Adipocyte (in vitro differentiated cells): ENCODE results near the gene KIF26A.
A peak's percentile ranks its signal among the peaks of the same experiment; 100 is the strongest.

Source experiments
- DNase-seq: peaks from one replicate; pipeline ENCODE4 v3.0.0-alpha.2; 2015; ENCODE audit warnings: low read depth
- H3K27me3 ChIP-seq: replicated peaks from 2 replicates; pipeline ENCODE4 v1.7.0; 2013; ENCODE audit warnings: mild to moderate bottlenecking, low read length, moderate library complexity; ENCODE audit not compliant: control insufficient read depth, insufficient read depth
- H3K36me3 ChIP-seq: 2 replicates; pipeline ENCODE4 v1.7.0; 2013; ENCODE audit warnings: low read length, mild to moderate bottlenecking, moderate library complexity; ENCODE audit not compliant: control insufficient read depth, insufficient read depth, severe bottlenecking
- H3K4me1 ChIP-seq: 2 replicates; pipeline ENCODE4 v1.7.0; 2013; ENCODE audit warnings: mild to moderate bottlenecking, low read length, moderate library complexity; ENCODE audit not compliant: control insufficient read depth, insufficient read depth
- H3K4me3 ChIP-seq: 2 replicates; pipeline ENCODE4 v1.7.0; 2013; ENCODE audit warnings: mild to moderate bottlenecking, low read length, moderate library complexity
- H3K9ac ChIP-seq: 2 replicates; pipeline ENCODE4 v1.7.0; 2013; ENCODE audit warnings: mild to moderate bottlenecking, low read length, moderate library complexity
- H3K9me3 ChIP-seq: 2 replicates; pipeline ENCODE4 v1.7.0; 2013; ENCODE audit warnings: mild to moderate bottlenecking, low read length, moderate library complexity; ENCODE audit not compliant: control insufficient read depth

KIF26A gene

GRCh38 chr14:104138098-104138717 is at the start of gene KIF26A:
Gene KIF26A, plus strand, starts transcription at chr14:104138587. Its CDS starts 136 bp downstream, at chr14:104138723.
- Histone ChIP-seq H3K4me3 (no peak within 1 kb of the TSS), H3K9me3 (no peaks in the 10 kb centered on the region), H3K9ac (no peak within 1 kb of the TSS), H3K27me3 (peaks cover 48% of the 10 kb centered on the region), H3K36me3 (no peaks in the 10 kb centered on the region), H3K4me1 (no peaks in the 10 kb centered on the region)
- DNase-seq = peak; percentile 26

- no peaks in the 10 kb centered on the region for H3K9me3 ChIP-seq
- H3K9ac ChIP-seq = no peak overlapping the region
- H3K36me3 ChIP-seq = no peaks in the 10 kb centered on the region
- no peak for DNase-seq
- H3K4me3 ChIP-seq = no peak overlapping the region
- no peaks in the 10 kb centered on the region for H3K4me1 ChIP-seq
- peaks cover 43% of the 10 kb centered on the region for H3K27me3 ChIP-seq
These were observed 48.2 kb upstream of the KIF26A start for GRCh38 chr14:104090071-104090748.

- DNase-seq = no peak
- no peaks in the 10 kb centered on the region for H3K36me3 ChIP-seq
- H3K27me3 ChIP-seq = peaks cover 44% of the 10 kb centered on the region
These were observed 47.1 kb upstream of the KIF26A start for GRCh38 chr14:104091061-104091926.

GRCh38 chr14:104091927-104092771 is 46.2 kb upstream of the KIF26A start:
- Histone ChIP-seq H3K36me3 (no peaks in the 10 kb centered on the region), H3K9ac (no peak overlapping the region), H3K9me3 (no peaks in the 10 kb centered on the region), H3K4me1 (no peaks in the 10 kb centered on the region), H3K4me3 (no peak overlapping the region), H3K27me3 (peaks cover 41% of the 10 kb centered on the region)
- no peak for DNase-seq

More at GRCh38 chr14:104091061-104091926, 47.1 kb upstream of the KIF26A start:
- no peaks in the 10 kb centered on the region for H3K9me3 ChIP-seq
- no peak overlapping the region for H3K9ac ChIP-seq
- no peaks in the 10 kb centered on the region for H3K4me1 ChIP-seq
- H3K4me3 ChIP-seq = no peak overlapping the region

GRCh38 chr14:104092931-104093365 is 45.4 kb upstream of the KIF26A start:
- no peaks in the 10 kb centered on the region for H3K36me3 ChIP-seq
- no peaks in the 10 kb centered on the region for H3K9me3 ChIP-seq
- no peaks in the 10 kb centered on the region for H3K4me1 ChIP-seq
- no peak overlapping the region for H3K9ac ChIP-seq
- no peak overlapping the region for H3K4me3 ChIP-seq
- H3K27me3 ChIP-seq = peaks cover 37% of the 10 kb centered on the region
- DNase-seq = no peak

GRCh38 chr14:104093366-104094055 is 44.9 kb upstream of the KIF26A start:
- Histone ChIP-seq H3K4me3 (no peak overlapping the region), H3K9ac (no peak overlapping the region), H3K9me3 (no peaks in the 10 kb centered on the region), H3K4me1 (no peaks in the 10 kb centered on the region), H3K27me3 (peaks cover 32% of the 10 kb centered on the region), H3K36me3 (no peaks in the 10 kb centered on the region)
- DNase-seq = peak; percentile 8

- Histone ChIP-seq H3K27me3 (peaks cover 30% of the 10 kb centered on the region), H3K4me1 (no peaks in the 10 kb centered on the region), H3K9me3 (no peaks in the 10 kb centered on the region), H3K9ac (no peak overlapping the region), H3K36me3 (no peaks in the 10 kb centered on the region), H3K4me3 (no peak overlapping the region)
- DNase-seq = no peak
These were observed 44.2 kb upstream of the KIF26A start for GRCh38 chr14:104094056-104094708.

- peak; percentile 64 for DNase-seq
- Histone ChIP-seq H3K4me3 (no peak overlapping the region), H3K27me3 (peaks cover 30% of the 10 kb centered on the region), H3K36me3 (no peaks in the 10 kb centered on the region), H3K4me1 (no peaks in the 10 kb centered on the region), H3K9me3 (no peaks in the 10 kb centered on the region), H3K9ac (no peak overlapping the region)
These were observed 43.5 kb upstream of the KIF26A start for GRCh38 chr14:104094709-104095425.

GRCh38 chr14:104095426-104096310 is 42.7 kb upstream of the KIF26A start:
- Histone ChIP-seq H3K36me3 (no peaks in the 10 kb centered on the region), H3K4me1 (no peaks in the 10 kb centered on the region), H3K4me3 (no peak overlapping the region), H3K9ac (no peak overlapping the region), H3K9me3 (no peaks in the 10 kb centered on the region), H3K27me3 (peaks cover 26% of the 10 kb centered on the region)
- no peak for DNase-seq
